HG02759 (cell line): ENCODE data around the gene ERICH4.
"Not testable (repeated sequence)": the region's sequence is repeated elsewhere in the genome, so short reads cannot be mapped to it uniquely, and the experiment has no call there.

Experiments used
- ATAC-seq: cut with Tn5 transposase; IDR thresholded peaks from one replicate; pipeline ENCODE4 v1.9.1; 2021; ENCODE audit warnings: mild to moderate bottlenecking, moderate library complexity; ENCODE audit not compliant: unreplicated experiment

Gene ERICH4

DNA sequence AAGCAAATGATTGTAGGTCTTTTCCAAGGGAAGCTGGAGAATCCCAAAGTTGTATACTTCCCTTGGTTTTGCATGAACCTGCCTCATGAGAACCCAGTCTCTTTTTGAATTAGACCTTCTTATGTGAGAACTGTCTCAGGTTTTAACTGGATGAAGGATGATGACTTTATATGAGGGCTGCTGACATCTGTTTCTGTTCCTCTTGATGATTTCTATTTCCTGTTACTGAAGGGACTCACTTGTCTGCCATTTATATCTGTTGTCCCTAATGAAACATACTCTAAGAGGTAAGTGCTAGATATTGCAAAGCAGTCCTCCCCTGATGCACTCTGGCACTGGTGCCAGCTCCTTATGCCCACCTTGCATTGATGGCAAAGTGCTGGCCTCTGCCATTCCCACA, 33.6 kb downstream of the ERICH4 start:
- no peak for ATAC-seq

DNA sequence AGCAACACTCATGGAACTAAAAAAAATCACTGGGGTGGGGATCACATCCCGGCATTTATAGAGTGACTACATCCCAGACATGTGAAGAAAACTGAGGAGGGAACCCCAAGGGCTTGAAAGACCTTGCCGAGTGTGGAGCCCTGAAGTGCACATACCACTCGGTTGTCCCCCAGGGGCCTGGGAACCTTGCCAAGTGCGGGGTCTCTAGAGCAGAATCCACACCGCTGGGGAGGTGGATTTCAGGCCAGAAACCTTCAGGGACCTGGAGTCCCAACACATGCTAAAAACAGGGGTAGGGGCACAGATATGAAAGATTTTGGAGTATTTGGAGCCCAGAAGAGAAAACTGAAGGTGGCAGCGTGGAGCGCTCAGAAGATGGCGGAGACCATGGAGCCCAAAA, 35.2 kb downstream of the ERICH4 start:
- ATAC-seq, result no peak

DNA sequence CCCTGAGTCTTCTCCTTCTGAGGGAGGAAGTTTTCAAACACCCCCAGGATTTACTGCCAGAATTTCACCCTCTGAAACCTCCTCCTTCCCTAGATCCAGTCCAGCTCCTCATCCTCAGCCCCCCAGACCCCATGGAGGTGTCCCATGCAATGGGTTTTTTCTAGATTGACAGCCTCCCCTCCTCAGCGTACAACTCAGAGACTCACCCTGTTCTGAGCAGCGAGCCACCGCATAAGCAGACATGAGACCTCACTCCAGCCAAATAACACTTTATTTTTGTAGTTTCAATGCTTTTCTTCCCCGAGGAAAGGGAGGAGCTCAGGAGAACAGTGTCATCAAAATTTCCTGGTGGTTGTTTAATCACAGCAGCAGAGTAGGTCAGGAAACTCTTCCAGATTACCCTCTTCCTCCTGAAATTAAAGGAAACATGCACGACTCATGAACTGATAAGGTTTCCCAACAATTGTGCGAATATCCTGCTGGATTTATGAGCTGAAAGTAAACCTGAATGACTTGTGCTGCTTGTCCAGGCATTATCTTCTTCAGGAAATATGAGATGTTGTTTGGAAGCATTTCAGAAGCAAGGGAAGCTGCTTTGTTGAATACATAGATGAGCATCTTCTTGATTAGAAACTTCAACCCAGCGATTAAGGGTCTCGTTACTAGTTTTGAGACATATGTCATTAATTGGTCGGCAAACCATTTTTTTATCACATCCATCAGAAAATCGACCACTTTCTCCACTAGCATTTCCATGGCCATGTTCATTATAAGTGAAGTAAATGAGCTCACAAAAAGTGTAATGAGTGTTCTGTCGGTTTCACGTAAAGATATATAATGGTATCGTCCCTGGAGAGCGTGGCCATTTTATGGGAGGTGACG, 36.2 kb downstream of the ERICH4 start:
- no peak for ATAC-seq

DNA sequence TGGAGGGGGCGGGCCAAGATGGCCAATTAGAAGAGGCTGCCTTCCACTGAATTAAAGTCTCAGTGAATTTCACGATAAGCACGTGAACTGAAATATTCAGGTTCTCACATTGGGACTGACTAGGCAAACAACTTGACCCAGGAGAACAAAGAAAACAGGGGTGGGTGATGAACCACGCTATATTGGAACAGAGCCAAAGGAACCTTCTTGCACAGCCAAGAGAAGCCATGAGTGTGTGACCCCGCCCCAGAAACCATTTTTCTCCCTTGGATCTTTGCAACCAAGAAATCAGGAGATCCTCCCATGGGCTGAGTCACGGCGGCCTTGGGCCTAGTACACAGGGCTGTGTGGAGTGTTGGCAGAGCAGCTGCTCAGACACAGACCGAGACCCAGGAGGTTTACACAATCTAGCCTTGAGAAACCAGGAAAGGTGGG, 36.8 kb downstream of the ERICH4 start:
- ATAC-seq, result no peak

DNA sequence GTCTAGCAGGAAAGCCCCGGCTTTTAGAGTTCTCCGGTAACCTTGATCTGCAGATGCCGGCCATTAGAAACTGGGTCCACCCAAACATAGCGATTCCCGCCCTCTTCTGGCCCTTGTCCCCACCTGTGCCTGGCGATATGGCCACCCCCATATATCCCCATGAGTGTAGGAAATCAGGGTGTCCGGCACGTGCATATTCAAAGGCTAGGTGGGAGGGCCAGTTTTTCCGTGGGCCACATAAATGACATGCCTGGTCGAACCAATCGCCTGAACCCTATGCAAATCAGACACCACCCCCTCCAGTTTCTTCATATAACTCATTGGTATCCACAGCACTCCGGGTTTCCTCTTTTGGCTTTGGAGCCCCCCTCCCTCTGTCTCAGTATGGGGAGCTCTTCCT, 37.4 kb downstream of the ERICH4 start:
- ATAC-seq, result no peak

DNA sequence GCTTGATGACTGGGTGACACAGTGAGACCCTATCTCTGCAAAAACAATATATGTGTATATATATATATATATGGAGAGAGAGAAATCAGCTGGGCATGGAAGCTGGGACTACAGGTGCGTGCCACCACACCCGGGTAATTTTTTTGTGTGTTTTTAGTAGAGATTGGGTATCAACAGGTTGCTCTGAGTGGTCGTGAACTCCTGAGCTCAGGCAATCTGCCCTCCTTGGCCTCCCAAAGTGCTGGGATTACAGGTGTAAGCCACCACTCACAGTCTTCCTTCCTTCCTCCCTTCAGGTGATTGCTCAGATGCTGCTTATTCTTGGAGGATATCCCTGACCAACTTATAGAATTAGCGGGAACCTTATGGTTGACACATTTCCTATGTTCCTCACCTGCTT, 41.9 kb downstream of the ERICH4 start:
- no peak for ATAC-seq

DNA sequence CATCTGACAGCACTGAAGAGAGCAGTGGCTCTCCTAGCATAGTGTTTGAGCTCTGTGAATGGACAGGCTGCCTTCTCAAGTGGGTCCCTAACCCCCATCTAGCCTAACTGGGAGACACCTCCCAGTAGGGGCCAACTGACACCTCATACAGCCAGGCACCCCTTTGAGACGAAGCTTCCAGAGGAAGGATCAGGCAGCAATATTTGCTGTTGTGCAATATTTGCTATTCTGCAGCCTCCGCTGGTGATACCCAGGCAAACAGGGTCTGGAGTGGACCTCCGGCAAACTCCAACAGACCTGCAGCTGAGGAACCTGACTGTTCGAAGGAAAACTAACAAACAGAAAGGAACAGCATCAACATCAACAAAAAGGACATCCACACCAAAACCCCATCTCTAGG, 44.0 kb downstream of the ERICH4 start:
- not testable (repeated sequence) for ATAC-seq

DNA sequence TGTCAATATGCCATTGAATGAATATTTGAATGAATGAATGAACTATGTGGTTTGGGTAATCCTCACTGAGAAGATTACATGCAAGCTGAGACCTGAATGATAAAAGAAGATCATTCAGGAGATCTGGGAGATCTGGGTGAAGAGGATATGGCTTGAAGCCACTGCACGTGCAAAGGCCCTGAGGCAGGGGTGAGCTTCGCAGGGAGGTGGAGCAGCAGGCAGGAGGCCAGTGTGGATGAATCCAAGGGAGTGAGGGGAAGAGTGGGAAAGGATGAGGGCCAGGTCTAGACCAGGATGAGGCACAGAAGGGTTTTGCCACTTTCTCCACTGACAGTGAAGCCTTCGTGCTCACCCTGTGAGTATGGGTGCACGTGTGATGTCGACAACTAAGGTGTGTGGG, 49.9 kb downstream of the ERICH4 start:
- no peak for ATAC-seq
